GM21825 (cell line): ENCODE measurements around the gene CPLANE1.

Experiments used
- ATAC-seq: cut with Tn5 transposase; IDR thresholded peaks from one replicate; pipeline ENCODE4 v1.9.1; 2021; ENCODE audit warnings: mild to moderate bottlenecking, moderate library complexity; ENCODE audit not compliant: unreplicated experiment

Gene CPLANE1

GRCh38 chr5:37071901-37072581, 177.1 kb downstream of the CPLANE1 start:
- ATAC-seq, result no peak

DNA sequence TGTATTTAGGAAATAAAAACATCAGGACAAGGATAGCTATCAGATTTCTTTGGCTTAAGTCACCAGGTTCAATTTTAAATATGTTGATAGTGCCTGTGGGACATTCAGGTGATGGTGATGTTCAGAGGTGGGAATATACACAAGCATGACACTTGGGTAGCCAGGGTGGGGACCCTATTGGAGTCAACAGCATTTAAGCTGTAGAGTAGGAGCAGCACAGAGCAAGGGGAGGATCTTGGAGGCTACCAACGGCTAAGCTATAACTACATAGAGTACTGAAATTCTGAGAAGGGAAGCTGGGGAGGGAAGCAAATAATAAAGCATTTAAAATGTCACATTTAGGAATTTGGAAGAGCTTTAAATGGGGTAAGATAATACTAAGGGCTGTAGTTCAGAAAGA, 177.7 kb downstream of the CPLANE1 start:
- no peak for ATAC-seq

GRCh38 chr5:37064442-37064841, 184.7 kb downstream of the CPLANE1 start:
- ATAC-seq, result no peak

DNA sequence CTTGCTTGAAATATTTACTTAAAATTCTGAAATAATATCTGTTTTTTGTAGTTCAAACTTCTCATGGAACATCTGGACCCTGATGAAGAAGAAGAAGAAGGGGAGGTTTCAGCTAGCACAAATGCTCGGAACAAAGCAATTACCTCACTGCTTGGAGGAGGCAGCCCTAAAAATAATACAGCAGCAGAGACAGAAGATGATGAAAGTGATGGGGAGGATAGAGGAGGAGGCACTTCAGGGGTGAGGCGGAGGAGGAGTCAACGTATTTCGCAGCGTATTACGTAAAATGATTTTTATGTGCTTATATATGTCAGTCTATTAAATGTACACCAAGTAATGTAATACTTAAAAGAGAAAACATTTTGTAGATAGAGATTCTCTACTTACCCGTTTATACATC, 185.4 kb downstream of the CPLANE1 start:
- no peak for ATAC-seq

- no peak for ATAC-seq
Measured at GRCh38 chr5:37060030-37060429, 189.1 kb downstream of the CPLANE1 start.

- no peak for ATAC-seq
Measured at GRCh38 chr5:37056762-37057161, 192.4 kb downstream of the CPLANE1 start.
